KMS-11 (cell line): ENCODE results near the gene ADAMTS2.

Experiments used
- H2AFZ ChIP-seq: fragments of 200-600 bp; sonication (generic); 2 replicates; pipeline ENCODE4 v1.6.1; 2016; ENCODE audit warnings: antibody characterized with exemption, mixed run types, low read depth
- H3K27ac ChIP-seq: fragments of 200-600 bp; sonication (generic); 2 replicates; pipeline ENCODE4 v1.6.1; 2016; ENCODE audit warnings: mild to moderate bottlenecking, mixed run types
- H3K27me3 ChIP-seq: fragments of 200-600 bp; sonication (generic); 2 replicates; pipeline ENCODE4 v1.6.1; 2017; ENCODE audit warnings: mild to moderate bottlenecking, low read depth, mixed run types, moderate library complexity; ENCODE audit not compliant: insufficient read depth
- H3K36me3 ChIP-seq: fragments of 200-600 bp; sonication (generic); 2 replicates; pipeline ENCODE4 v1.6.1; 2017; ENCODE audit warnings: mild to moderate bottlenecking, mixed run types; ENCODE audit not compliant: insufficient read depth
- H3K4me1 ChIP-seq: fragments of 200-600 bp; sonication (generic); 2 replicates; pipeline ENCODE4 v1.6.1; 2016; ENCODE audit warnings: mild to moderate bottlenecking, low read depth, mixed run types; ENCODE audit not compliant: poor library complexity, severe bottlenecking
- H3K4me2 ChIP-seq: fragments of 200-600 bp; sonication (generic); 2 replicates; pipeline ENCODE4 v1.7.0; 2016; ENCODE audit warnings: mild to moderate bottlenecking, mixed run types
- H3K4me3 ChIP-seq: fragments of 200-600 bp; sonication (generic); IDR thresholded peaks from 2 replicates; pipeline ENCODE4 v1.6.1; 2017; ENCODE audit warnings: low read depth, low read length, mixed read lengths; ENCODE audit not compliant: insufficient read depth
- H3K79me2 ChIP-seq: fragments of 200-600 bp; sonication (generic); 2 replicates; pipeline ENCODE4 v1.6.1; 2016; ENCODE audit warnings: low read depth, mixed run types; ENCODE audit not compliant: insufficient read depth
- H3K9ac ChIP-seq: fragments of 200-600 bp; sonication (generic); 2 replicates; pipeline ENCODE4 v1.6.1; 2016; ENCODE audit warnings: mild to moderate bottlenecking, mixed run types
- H4K20me1 ChIP-seq: fragments of 200-600 bp; sonication (generic); 2 replicates; pipeline ENCODE4 v1.6.1; 2016; ENCODE audit warnings: mild to moderate bottlenecking, mixed run types; ENCODE audit not compliant: insufficient read depth
- CTCF ChIP-seq: fragments of 200-600 bp; sonication (generic); conservative IDR thresholded peaks from 2 replicates; pipeline ENCODE4 v1.6.1; 2017; ENCODE audit warnings: low read depth, mild to moderate bottlenecking, antibody characterized with exemption, low read length, moderate library complexity, mixed read lengths

Gene ADAMTS2

GRCh38 chr5:179315356-179315890 is 29.8 kb downstream of the ADAMTS2 start:
- H3K27ac ChIP-seq: no peak overlapping the region
- TF ChIP-seq CTCF: no peak
- H4K20me1 ChIP-seq: no peaks in the 10 kb centered on the region
- no peak overlapping the region for H3K9ac ChIP-seq
- no peak overlapping the region for H2AFZ ChIP-seq
- no peaks in the 10 kb centered on the region for H3K27me3 ChIP-seq
- H3K4me3 ChIP-seq: no peak overlapping the region
- no peaks in the 10 kb centered on the region for H3K36me3 ChIP-seq
- H3K4me2 ChIP-seq: no peak overlapping the region
- no peaks in the 10 kb centered on the region for H3K79me2 ChIP-seq
- no peaks in the 10 kb centered on the region for H3K4me1 ChIP-seq

GRCh38 chr5:179314606-179315355 is 30.5 kb downstream of the ADAMTS2 start:
- Histone ChIP-seq H3K79me2 (no peaks in the 10 kb centered on the region), H3K9ac (no peak overlapping the region), H3K36me3 (no peaks in the 10 kb centered on the region), H3K4me3 (no peak overlapping the region), H4K20me1 (no peaks in the 10 kb centered on the region), H3K4me2 (no peak overlapping the region), H2AFZ (no peak overlapping the region), H3K4me1 (no peaks in the 10 kb centered on the region), H3K27me3 (no peaks in the 10 kb centered on the region), H3K27ac (no peak overlapping the region)
- no peak for TF ChIP-seq CTCF

- Histone ChIP-seq H2AFZ (no peak overlapping the region), H3K4me2 (no peak overlapping the region), H3K4me3 (no peak overlapping the region), H3K27me3 (no peaks in the 10 kb centered on the region), H3K9ac (no peak overlapping the region), H3K36me3 (no peaks in the 10 kb centered on the region), H3K4me1 (no peaks in the 10 kb centered on the region), H4K20me1 (no peaks in the 10 kb centered on the region), H3K27ac (no peak overlapping the region), H3K79me2 (no peaks in the 10 kb centered on the region)
- no peak for TF ChIP-seq CTCF
Measured at GRCh38 chr5:179313849-179314521, 31.3 kb downstream of the ADAMTS2 start.

- H3K9ac ChIP-seq: no peak overlapping the region
- H3K27me3 ChIP-seq: no peaks in the 10 kb centered on the region
- H2AFZ ChIP-seq: no peak overlapping the region
- H3K79me2 ChIP-seq: no peaks in the 10 kb centered on the region
- no peaks in the 10 kb centered on the region for H3K4me1 ChIP-seq
- TF ChIP-seq CTCF: no peak
- H3K4me2 ChIP-seq: no peak overlapping the region
- no peak overlapping the region for H3K27ac ChIP-seq
- no peaks in the 10 kb centered on the region for H3K36me3 ChIP-seq
- no peaks in the 10 kb centered on the region for H4K20me1 ChIP-seq
- no peak overlapping the region for H3K4me3 ChIP-seq
Measured at GRCh38 chr5:179312557-179313235, 32.6 kb downstream of the ADAMTS2 start.
